Myocyte (in vitro differentiated cells): ENCODE data around the gene MASP1. TPM values are rescaled to one million over a fixed set of nuclear protein-coding genes. Genes with fewer than 3 reads are reported as not detected.

Source experiments
- DNase-seq: peaks from one replicate; pipeline ENCODE4 v3.0.0-alpha.2; 2012; ENCODE audit warnings: low read depth
- polyA plus RNA-seq: library from polyadenylated mRNA; unstranded; fragments of >200 nt; gene quantifications from one replicate; pipeline ENCODE4 v1.2.1, GENCODE V29; 2012; ENCODE audit warnings: missing spikeins
- total RNA-seq: library from RNA; depleted of rRNA; stranded (reverse); fragments of >200 nt; gene quantifications from 2 replicates; pipeline ENCODE4 v1.2.3, GENCODE V29; 2014

MASP1 gene, protein sequence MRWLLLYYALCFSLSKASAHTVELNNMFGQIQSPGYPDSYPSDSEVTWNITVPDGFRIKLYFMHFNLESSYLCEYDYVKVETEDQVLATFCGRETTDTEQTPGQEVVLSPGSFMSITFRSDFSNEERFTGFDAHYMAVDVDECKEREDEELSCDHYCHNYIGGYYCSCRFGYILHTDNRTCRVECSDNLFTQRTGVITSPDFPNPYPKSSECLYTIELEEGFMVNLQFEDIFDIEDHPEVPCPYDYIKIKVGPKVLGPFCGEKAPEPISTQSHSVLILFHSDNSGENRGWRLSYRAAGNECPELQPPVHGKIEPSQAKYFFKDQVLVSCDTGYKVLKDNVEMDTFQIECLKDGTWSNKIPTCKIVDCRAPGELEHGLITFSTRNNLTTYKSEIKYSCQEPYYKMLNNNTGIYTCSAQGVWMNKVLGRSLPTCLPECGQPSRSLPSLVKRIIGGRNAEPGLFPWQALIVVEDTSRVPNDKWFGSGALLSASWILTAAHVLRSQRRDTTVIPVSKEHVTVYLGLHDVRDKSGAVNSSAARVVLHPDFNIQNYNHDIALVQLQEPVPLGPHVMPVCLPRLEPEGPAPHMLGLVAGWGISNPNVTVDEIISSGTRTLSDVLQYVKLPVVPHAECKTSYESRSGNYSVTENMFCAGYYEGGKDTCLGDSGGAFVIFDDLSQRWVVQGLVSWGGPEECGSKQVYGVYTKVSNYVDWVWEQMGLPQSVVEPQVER
- not detected in 2 replicates for total RNA-seq
- polyA plus RNA-seq, result 0.09 TPM

DNA sequence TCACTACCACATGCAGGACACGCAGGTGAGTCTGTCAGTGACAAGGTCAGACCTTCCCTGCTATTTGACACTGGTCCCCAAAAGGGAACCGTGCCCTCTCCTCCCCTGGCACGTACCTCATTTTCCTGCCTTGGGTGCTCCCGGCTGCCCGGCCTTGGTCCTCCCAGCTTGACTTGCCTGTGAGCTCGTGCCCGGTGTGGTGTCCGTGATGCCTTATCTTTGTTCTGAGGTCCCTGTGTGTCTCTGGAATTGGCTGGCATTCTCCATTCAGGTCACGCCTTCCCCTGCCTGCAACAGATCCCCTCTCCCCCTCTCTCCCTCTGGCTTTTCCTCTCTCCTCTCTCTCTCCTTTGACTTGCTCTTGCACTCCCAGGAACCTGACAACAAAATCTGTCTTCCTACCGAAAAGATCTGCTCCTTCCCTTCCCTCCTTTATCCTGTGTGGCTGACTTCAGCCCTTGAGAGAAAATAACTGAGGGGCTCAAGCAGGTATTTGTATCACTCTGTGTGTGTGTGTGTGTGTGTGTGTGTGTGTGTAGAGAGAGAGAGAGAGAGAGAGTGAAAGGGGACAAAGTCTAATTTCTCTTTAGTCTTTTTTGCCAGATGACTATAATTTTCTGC is at the start of gene MASP1:
Gene MASP1 (minus strand): TSS at position 226 of the 621 bp plus-strand sequence. CDS start 105 bp downstream, at position 121.
- DNase-seq, result no peak

DNA sequence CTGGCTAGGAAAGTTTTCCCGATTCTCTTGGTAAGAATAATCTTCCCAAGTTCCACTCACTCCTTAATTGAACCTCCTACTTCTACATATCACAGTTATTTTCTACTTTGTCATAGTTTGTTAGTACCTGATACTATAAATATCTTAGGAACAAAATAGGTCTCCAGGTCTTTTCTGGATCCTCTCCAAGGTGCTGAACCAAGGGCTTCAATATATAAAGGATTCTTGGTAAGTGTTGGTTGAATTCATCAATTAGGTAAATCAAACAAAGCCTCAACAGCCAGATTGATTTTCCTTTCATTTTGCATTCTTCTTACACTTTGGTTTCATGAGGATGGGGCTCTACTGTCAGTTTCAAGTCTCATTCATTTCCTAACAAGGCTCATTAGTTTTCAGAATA is 49.0 kb upstream of the MASP1 start:
- DNase-seq, result no peak

DNA sequence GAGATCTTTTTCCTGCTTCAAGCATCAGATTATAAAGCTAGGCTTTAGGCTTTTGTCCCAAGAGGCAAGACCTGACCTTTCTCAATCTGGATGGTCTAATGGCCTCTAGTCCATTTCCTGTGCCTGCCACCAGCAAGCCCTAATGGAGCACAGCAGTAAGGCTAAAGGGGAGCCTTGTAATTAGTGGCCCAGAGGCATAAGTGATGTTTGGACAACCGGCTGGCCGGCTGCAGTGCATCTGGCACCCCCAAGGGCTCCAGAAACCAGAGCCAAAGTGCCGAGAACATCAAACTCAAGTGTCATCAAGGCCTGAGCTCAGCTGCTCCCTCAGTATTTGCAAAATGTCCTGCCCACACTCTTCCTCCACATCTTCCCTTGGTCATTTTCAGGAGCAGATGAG is 44.8 kb upstream of the MASP1 start:
- no peak for DNase-seq

DNA sequence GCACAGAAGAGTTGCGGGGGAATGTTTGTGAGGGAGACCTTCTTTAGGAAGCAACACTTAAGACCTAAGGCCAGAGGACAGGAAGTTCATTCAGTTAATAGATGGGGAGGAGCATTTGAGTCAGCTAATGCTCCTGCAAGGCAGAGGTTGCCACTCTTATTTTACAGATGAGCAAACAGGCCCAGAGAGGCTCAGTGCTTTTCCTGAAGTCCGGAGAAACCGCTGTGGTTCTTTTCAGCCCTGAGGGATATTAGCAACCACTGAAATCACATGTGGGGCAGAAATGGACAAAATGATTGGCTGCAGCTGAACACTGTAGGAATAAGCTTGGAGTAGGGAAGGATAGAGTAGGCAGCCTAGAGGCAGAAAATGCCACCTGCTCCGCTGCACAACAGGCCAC is 43.4 kb upstream of the MASP1 start:
- DNase-seq, result no peak

DNA sequence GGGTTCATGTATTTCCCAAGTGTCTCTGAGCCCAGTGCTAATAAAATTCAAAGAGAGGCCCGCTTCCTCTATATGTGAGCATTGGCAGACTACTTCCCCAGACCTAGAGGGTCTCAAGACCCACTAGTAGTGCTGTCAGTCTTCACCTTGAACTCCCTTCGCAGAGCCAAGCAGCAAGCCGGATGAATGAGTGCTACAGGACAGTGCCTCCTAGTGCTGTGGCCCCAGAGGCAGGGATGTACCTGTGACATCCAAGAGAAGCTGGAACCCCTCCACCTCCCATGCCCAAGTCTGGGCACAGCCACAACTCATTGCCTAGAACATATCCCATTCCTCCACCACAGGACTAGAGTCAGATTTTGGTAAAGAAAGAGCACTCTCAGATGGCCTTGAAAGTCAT is 37.2 kb upstream of the MASP1 start:
- no peak for DNase-seq

DNA sequence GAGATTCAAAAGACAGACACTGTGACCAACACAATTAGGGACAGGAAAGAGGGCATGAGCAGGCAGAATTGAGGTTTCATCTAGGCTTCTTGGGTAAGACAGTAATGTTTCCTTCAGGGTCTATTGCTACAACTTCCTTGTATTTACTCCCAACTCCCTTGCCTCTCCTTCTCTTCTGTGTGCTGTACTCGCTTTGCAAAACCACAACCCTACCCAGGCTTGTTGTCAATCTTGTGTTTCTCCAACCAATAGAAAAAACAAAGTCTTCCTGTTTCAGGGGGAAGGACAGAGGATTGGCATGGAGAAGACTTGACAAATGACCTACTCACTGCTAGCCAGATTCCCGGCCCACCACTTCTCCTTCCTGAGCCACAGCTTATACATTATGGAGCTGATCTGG is 36.3 kb upstream of the MASP1 start:
- DNase-seq, result no peak

DNA sequence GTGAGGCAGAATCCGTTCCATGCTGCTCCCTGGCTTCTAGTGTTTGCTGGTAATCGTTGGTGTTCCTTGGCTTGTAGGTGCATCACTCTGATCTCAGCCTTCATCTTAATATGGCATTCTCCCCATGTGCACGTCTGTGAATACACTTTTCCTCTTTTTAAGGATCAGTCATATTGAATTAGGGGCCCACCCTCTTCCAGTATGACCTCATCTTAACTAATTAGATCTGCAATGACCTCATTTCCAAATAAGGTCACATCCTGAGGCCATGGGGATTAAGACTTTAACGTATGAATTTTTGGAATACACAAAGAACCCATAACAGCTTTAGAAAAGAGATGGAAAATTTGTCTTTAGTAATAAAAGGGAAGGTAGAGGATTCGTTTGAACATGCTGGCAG is 34.1 kb upstream of the MASP1 start:
- DNase-seq, result no peak

DNA sequence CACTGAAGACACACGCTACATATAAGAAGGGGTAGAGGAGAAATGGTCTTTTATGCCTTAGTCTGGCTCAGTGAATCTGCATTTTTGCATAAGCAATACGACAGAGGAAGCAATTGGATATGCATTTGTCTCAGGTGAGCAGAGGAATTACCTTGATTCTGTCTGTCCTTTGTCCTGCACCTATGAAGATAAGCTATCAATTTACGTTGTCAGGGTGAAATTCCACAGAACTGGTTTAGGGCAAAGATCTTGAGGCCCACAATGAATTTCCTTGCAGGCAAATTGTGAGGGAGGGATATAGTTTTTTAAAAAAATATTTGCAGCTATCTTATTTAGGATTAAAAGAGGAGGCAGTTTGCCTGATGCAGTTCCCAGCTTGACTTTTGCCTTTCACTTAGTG is 31.6 kb upstream of the MASP1 start:
- DNase-seq, result no peak

DNA sequence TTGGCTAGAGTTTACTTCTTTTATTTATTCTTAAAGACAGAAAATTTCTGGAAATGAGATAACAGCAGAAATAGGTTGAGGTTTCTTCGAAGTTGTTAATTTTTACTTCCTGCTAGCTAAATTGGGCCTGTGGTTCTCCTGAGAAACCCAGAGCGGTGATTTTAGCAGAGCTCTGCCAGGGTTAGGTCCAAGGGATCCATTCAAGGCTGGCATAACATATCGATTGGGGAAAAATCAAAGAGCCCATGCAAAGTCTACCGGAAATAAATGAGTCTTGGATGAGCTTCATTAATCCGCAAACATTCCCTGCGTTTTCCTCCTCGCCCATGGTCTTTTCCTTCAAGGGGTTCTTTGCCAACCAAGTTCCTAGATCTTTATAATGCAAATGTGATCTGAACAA is 30.8 kb upstream of the MASP1 start:
- DNase-seq, result no peak

DNA sequence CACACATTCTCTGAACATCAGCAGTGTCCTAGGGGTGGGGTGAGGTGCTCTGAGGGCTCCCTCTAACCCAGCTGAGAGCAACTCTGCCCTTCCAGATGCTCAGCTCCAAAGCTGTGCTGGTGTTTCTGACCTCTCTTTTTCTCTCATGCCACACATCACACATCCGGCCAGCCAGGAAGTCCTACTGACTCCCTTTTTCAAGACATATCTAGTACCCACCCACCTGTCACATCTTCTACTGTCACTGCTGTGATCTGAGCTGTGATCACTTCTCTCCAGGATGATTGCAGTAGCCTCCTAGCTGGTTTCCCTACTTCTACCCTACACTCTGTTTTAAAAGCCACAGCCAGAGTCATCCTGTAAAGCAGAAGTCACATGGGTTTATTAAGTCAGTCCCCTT is 30.2 kb upstream of the MASP1 start:
- DNase-seq, result no peak

DNA sequence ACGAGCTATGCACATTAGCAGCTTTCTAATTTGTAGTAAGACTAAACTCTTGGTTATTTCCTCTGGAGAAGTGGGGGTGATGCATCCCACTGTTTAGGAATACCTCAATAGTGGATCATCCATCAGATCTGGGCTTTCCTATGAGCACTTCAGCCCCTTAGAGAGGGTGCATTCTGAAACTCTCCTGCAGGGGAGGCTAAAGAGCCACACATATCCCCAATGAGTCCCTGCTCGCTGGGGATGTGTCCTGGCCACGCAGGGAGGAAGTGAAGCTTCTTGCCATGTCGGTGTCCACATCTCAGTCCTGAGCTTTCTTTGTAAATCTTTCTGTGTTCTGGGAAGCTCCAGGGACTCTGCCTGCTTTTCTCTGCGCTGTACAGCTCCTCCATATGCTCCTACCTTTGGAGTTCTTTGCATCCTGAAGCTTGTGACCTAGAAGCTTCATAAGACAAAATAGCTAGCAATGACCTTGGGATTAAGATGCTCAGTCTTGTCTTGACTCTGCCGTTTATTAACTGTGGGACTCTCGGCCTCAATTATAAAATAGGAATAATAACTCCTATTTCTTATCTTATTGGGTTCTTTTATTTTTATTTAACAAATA is 28.3 kb upstream of the MASP1 start:
- peak; percentile 9 for DNase-seq

DNA sequence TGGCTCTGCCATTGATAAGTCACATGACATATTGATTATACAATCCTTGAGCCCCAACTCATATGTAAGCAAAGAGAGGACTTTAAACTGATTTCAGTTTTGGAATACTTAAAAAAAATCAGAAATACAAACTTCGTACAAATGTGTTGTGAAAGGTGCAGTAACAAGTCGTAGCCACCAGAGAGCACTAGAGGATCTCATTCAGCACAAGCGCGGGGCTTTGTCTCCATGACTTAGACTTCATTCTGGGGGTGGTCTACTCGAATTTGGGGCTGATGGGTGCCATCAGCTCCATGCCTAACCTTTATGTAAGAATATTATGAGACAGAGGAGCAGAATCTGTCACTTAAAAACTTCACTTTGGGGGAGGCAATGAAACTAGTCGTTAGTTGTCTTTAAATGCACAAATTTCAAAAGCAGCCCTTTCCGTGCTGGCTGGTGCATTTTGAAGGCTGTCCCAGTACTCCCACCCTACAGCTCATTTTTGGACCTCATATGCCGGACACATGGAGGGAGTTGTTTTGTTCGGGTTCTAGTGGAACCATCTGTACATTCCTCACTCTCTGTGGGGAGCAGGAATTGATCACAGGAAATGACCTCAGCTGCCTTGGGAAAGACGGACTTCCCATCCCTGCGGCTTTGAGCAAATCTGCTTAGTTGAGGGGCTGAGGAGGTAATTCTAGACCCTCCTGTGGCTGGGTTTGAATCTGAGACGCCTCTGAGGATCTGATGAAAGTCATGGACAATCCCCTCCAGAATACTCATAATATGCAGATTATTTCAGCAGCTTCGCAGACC is 27.5 kb upstream of the MASP1 start:
- DNase-seq, result peak; percentile 61

DNA sequence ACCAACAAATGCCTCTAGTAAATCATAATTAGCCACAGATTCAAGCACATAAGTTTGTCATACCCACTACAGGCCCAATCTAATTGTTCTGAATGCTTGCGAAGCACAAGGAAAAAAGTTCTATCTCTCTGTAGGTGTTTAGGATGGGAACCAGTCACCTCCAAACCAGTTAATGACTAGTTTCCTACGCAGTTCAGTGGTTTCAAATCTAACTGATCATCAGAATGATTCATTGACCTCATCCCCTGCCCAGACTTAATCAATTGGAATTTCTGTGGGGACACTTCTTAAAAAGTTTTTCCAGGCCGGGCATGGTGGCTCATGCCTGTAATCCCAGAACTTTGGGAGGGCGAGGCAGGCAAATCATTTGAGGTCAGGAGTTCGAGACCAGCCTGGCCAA is 24.3 kb upstream of the MASP1 start:
- DNase-seq, result no peak

DNA sequence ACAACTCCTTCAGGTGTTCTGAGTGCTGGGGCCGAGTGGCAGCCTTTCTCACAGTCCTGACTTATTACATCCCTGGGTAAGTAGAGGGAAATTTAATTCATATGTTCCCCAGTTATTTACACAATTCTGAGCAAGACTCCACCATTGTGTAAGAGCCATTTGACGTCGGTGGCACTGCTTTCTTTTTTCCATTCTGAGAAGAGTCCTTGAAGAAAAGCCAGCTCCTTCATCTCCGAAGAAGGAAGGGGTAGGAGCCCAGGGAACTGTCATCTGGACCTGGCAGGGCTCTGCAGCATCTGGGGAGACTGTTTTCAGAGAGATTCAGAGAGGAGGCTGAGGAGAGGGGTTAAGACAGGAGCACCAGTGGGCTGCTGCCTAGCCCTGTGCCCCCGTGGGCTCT is 22.6 kb upstream of the MASP1 start:
- no peak for DNase-seq

DNA sequence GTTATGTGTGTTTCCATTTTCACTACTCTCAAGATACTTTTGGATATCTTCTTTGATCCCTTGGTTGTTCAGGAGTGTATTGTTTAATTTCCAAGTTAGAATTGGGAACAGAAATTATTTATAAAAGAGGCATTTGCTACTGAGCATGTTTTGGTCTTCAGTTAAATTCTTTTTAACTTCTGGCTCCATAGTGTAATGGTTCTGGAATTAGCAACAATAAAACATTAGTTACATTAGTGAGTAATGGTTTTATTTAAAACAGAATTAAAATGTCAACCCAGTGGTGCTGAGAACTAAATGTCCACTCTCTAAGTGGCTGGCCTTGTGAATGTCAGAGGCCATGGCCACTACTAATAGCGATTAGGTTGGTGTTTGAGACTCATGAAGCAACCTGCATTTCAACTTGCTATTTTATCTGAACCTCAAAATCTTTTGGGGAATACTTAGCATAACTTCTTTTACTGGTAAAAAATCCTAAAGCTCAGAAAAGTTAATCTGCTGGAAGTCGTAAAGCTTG is 19.5 kb upstream of the MASP1 start:
- DNase-seq, result no peak

DNA sequence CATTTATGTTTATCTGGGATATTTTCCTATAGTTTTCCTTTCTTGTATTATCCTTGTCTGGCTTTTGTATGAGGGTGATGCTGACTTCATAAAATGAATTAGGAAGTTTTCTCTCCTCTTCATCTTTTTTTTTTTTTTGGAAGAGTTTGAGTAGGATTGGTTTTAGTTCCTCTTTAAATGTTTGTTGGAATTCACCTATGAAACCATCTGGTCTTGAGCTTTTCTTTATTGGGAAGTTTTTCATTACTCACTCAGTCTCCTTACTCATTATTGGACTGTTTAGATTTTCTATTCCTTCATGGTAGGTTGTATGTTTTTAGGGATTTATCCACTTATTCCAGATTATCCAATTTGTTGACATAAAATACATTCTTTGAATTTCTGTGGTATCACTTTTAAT is 18.7 kb upstream of the MASP1 start:
- DNase-seq, result no peak

DNA sequence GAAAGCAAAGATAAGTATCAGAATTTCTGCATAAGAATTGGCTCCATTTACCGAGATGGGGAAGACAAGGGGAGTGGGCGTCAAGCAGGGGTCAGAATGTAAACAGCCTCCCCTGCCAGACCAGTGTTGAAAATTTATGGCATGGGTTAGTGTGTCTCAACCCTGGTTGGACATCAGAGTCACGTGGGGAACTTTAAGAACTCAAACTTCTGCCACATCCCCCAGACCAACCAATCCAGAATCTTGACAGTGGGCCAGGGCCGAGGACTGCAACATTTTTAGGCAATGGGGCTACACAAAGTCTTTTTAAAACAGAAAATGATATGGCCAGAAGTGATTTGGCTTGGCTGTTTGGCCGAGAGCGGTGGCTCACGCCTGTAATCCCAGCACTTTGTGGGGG is 14.3 kb upstream of the MASP1 start:
- DNase-seq, result no peak

DNA sequence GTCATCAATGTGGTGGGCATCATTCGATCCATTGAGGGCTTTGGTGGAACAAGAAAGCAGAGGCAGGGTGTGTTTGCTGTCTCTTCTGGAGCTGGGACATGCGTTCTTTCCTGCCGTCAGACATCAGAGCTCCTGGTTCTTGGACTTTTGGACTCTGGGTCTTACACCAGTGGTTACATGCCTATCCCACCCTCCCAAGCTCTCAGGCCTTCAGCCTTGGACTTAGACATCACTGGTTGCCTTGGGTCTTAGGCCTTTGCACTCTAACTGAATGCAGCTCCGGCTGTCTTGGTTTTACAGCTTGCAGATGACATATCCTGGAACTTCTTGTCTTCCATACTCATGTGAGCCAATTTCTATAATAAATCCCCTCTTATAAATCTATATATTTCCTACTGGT is 8.1 kb upstream of the MASP1 start:
- no peak for DNase-seq

DNA sequence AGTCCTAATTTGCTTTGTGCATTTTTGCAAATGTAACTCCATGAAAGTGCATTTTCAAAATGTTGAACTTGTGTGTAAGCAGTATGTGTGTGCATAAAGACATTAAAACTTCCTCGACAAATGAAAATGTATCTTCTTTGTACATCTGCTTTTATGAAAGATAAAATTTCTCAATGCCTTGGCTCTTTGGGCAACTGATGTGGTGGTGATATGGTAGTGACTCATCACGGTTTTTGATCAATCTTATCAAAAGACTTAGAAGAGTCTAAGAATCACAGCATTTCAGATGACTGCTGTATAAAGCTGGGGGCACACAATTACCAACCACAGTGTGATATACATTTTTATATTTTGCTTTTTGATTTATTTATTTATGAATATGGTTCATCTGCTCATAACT is 5.4 kb upstream of the MASP1 start:
- DNase-seq, result no peak

DNA sequence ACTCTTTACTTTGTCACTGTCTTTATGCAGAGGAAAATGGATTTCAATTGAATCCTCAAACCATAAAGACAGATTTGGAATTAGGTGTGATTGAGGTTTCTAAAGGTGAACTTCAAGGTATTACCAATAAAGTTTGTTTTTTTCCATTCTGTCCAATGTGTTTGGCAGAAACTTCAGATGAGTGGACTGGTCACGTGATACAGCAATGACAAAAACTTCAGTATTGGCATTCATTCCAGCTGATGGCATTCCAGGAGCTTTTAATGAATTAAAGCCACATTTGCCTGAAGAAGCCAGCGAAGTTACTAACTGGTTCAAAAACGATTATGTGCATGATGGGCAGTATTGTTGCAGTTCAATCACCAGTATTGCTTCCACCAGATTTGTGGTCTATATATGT is 4.5 kb upstream of the MASP1 start:
- DNase-seq, result no peak
